ENCODE results near the gene KNDC1.
A peak's percentile ranks its signal among the peaks of the same experiment; 100 is the strongest.

Gene KNDC1

DNA sequence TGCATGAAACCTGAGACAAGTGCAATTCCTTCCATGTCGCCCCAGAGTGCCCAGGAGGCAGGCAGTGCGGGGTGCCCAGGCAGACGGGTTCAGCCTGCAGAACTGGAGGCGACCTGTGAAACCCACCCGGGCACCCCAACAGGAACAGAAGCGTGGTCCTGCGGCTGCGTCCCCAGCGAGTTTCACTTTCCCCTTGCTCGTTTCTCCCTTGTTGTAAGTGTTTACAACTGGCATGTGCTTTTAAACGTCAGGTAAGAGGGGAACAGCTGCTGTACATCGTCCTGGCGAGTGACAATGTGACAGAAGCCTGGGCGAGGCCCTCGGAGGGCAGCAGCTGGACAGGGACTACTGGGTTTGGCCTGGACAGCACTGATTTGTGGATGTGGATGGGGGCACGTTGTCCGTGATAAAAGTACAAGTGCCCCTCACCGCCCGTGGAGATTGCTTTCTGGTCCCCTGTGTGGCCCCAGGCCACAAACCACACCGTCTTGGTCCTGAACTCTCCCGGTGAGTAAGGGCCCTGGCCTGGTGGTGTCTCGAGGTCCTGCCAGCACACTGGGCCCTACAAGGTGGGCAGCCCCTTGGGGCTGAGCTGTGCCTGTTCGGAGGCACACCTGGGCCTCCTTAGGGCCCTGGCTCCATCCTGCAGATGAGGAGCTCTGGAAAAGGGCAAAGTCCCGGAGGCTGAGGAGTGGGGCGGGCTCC lies 81.6 kb downstream of the KNDC1 start:
- DNase-seq (ENCODE audit: low read depth in 2 of 2) = no peak

- DNase-seq (ENCODE audit: low read depth in 2 of 2) = no peak
Measured at GRCh38 chr10:133242611-133243356, 82.8 kb downstream of the KNDC1 start.

DNA sequence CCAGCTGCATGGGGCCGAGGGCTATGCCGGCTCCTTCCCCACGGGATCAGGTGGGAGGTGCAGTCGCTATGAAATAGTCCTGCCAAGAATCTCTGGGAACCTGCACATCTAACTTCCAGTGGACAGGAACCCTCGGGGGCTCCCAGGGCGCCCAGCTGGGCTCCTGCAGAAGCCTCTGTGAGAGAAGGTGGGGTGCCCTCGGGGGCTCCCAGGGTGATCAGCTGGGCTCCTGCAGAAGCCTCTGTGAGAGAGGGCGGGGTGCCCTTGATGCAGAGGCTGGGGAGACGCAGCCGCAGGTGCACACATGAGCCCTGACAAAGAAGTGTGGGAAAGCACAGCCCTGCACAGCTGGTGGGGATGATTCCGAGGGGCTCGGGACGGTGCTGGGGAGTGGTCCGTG lies 83.6 kb downstream of the KNDC1 start:
- DNase-seq (ENCODE audit: low read depth in 2 of 2) = no peak

GRCh38 chr10:133245439-133246235 lies 85.6 kb downstream of the KNDC1 start:
- DNase-seq (ENCODE audit: low read depth in 2 of 2) = no peak

DNA sequence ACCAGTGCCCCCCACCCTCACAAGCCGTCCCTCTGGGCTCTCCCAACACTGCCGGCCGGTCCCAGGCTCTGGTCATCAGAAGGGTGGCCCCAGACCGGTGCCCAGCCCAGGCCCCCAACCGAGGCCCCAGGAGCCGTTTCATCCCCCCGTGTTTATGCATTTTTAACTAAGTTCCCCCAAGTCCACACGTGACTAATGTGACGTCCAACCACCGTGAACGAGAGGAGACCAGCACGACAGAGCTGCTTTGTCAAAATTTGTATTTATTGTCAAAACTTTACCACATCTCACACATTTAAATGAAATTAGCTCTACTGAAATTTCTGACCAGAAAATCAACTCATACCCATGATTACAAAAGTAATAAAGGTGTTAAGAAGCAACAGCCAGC lies 86.2 kb downstream of the KNDC1 start:
- DNase-seq (ENCODE audit: low read depth in 2 of 2) = no peak

DNA sequence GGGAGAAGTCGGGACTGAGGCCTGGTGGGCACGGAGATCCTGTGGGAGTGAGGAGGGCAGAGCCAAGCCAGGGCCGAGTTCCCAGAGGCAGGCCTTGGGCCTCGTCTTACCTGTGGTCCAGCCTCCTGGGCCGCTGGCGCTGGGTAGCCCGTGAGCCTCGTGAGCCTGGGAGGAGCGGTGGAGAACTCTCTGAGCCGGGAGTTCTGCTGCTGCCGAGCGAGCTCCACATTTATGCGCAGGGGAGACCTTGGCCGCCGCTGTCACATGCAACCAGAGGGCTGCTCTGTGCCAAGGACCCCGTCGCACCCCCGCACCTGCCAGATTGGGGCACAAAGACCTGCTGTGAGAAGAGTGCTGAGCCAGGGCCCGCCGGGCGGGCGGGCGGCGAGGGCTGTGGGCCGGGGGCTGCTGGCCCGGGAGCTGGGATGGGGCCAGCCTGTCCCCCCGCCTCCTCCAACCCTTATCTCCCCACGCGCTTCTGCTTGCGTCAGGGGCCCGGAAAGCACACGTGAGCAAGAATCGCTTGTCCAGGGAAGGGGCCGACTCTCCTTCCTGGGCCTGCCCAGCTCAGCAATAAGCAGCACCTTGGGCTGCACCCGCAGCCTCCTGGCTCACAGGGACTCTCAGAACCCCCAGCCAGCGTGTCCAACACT lies 87.8 kb downstream of the KNDC1 start:
- DNase-seq (ENCODE audit: low read depth in 2 of 2) = no peak

GRCh38 chr10:133248334-133248715 lies 88.3 kb downstream of the KNDC1 start:
- DNase-seq (ENCODE audit: low read depth in 2 of 2) = no peak

DNA sequence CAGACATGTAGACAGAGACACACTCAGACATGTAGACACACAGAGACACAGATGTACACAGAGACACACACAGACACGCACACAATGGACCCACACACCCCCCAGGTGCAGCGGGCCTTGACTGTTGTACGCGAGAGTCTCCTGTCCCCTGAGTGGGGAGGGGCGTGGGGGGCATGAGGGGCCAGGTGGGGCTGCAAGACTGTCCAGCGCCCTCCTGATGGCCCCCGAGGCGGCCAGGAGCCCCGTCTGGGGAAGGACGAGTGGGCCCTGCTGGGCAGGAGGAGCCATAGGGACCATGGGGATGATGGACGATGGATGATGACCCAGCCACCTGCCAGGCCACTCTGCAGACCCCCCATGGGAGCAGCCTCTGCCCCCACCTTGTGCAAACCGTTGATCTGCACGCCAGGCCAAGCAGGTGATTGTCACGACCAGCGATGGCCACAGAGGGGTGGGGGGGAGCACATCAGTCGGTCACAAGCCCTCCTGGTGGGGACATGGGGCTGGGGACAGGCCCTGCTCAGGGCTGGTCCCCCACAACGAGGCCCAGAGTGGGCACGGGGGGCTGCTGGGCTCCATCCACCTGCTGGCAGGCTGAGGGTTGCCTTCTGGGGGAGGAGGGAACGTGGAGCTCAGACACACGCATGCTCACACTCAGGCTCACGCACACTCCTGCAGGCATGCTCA lies 89.2 kb downstream of the KNDC1 start:
- DNase-seq (ENCODE audit: low read depth in 2 of 2) = no peak

- no peak for DNase-seq (ENCODE audit: low read depth in 2 of 2)
Measured at GRCh38 chr10:133249975-133250754, 90.1 kb downstream of the KNDC1 start.

DNA sequence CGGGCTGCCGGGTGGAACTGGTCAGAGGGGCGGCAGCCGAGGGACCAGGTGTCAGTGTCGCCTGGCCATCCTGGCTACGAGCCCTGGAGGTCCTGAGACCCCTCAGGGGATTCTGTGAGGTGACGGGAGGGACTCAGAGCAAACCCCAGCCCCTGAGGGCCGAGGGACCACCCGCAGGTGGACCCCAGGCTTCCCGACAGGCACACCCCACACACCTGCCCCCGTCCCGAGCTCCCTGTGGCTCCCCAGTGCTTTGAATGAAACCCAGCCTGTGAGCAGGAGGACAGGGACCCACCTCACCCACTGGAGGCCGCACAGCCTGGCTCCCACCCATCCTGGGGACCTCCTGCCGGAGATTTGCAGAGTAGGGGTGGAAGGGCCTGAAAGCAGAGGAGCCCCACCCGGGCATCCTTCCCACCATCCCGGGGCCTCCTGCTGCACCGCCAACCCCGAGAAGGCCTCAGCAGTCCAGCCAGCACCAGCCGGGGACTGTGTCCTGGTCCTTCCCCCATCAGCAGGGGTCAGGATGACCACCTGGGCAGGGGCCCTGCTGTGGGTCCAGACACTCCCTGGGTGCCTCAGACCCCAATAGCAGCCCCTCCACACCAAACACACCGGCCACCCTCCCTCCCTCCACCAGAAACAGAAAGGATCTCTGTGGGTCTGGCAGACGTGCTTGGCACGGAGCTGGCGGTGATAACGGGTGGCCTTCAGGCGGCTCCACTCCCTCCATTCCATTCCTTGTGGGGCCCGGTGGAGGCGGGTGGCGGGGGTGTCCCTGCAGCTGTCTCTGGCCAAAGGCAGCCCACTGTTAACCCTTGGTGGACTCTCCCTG lies 91.6 kb downstream of the KNDC1 start:
- DNase-seq (ENCODE audit: low read depth in 2 of 2) = no peak

GRCh38 chr10:133252223-133252552 lies 92.2 kb downstream of the KNDC1 start:
- no peak for DNase-seq (ENCODE audit: low read depth in 2 of 2)

DNA sequence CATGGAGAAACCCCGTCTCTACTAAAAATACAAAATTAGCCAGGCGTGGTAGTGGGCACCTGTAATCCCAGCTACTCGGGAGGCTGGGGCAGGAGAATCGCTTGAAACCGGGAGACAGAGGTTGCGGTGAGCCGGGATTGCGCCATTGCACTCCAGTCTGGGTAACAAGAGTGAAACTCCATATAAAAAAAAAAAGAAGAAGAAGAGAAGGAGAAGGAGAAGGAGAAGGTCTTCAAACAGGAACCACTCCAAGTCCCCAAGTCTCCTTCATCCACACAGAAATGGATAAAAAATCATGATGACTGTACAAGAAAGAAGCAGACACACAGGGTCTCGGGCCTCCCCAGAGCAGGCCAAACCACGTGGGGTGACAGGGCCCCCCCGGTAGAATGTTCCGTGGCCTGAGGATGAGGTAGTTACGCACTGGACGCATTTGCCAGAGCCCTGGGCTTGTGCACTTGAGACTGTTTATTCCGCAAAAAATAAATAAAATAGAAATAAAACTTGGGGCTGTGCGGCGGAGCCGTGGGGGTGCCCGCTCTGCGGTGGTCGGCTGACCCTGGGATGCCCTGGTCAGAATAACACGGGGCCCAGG lies 93.4 kb downstream of the KNDC1 start:
- no peak for DNase-seq (ENCODE audit: low read depth in 2 of 2)

- no peak for DNase-seq (ENCODE audit: low read depth in 2 of 2)
Measured at GRCh38 chr10:133254421-133255120, 94.6 kb downstream of the KNDC1 start.

DNA sequence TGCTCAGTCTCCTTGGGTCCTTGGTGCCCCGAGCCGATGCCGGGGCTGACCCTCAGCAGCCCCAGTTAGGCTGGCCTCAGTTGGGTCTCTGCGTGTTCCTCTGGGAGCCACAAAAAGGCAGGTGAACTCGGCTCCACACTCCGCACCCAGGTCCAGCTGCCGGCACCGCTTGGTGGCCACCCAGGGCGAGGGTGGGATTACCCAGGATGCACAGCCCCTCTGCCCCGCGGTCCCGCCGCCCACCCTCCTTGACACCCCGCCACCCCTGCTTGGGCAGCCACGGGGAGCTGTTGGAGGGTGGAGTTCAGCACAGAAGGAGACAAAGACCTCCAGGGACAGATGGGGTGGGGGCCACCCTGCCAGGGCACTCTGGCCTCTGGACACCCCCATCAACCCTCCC lies 95.3 kb downstream of the KNDC1 start:
- no peak for DNase-seq (ENCODE audit: low read depth in 2 of 2)

DNA sequence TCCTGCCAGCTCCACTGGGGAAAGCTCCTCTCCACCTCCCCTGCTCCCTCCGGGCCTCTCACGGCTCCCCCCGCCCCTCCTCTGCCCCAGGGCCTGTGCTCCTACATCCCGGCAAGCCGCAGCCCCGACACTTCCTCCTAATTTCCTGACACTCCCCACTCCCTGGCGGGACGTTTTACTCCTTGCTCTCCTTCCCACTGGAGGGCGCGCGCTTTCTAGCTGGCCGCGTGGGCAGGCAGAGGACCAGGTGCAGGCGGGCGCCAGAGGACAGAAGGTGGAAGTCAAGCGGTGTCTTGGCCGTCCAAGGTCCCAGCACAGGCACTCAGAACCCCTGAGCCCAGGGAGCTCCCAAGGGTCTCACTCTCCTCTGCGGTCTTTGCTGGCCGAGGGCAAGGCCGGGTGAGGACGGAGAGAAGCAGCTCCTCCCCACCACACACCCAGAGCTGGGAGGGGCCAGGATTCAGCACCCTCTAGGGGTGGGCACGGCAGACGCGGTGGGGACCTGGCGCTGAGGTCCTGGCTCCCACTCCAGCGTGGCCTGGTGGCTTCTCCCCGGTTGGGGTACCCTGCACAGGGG lies 97.6 kb downstream of the KNDC1 start:
- no peak for DNase-seq (ENCODE audit: low read depth in 2 of 2)

DNA sequence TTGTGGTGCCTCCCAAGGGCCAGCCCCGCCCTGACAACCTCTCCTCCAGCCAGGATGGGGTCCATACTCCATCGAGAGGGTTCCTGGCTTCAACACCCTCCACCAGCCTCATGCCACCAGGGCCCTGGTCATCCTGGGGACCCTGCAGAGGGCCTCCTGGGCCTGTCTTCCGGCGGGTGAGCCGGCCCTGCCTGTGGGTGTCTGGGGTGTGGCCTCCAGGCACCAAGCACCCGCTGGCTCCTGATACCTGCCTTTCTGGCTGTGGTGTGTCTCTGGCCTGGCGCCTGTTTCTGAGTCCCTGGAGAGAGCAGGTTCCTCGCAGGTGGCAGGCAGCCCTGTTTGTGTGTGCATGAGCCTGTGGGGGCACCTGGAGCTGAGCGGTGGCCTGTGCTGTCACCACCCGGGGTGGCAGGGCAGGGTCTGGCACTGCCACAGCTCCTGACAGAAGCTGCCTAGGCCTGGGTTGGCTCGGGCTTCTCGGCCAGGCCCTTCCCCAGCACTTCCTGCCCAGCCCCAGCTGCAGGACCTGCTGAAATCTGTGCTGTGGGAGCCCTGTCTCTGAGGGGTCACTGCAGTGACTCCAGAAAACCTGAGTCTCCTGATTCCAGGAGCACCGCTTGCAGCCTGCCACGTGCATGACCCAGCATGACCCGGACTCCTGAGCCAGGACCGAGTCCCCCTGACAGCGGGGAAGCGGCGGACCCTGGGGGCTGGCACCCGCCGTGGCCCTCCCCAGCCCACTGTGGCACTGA lies 98.2 kb downstream of the KNDC1 start:
- no peak for DNase-seq (ENCODE audit: low read depth in 2 of 2)

DNA sequence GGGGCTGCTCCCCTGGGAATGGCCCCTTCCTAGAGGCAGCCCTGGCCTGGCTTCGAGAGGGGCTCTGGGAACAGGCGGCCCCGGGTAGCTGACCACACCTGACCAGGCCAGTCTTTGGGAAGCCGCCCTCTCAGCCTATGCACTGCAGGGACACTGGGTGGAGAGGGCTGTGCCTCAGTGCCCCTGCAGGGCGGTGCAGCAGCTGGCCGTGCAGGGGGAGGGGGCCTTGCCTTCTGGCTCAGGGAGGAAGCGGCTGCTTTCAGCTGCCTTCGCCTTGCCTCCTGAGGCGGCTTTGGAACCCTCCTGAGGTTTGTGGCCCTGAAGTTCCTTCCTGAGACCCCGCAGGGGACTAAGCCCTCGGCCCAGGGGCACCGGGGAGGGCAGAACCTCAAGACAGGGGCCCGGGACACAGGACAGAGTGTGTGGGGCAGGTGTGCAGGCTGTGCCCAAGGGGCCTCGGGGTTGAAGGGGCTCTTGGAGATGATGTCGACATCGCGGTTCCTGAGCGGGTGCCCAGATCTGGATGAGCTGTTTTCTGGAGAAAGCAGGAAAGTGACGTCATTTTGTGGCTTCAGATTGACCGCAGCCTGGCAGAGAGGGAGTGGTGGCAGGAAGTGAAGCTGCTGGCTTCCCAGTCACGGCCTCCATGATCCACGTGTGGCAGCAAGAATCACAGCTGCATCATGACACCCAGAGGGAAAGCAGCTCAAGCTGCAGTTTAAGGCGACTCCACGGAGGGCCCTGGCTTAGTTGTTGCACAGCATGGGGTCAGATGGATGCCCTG lies 99.0 kb downstream of the KNDC1 start:
- peak; percentile 58 to 74 for DNase-seq (ENCODE audit: low read depth in 2 of 2)

All from stimulated activated CD4-positive, alpha-beta T cell treated with anti-CD3 and anti-CD28 coated beads, Interleukin-1b, Interleukin-23, amount 100 ng/mL, for 4 hours (primary cell).